HepG2 (cell line): ENCODE results near the gene DOC2A. TPM values are rescaled to one million over a fixed set of nuclear protein-coding genes. Genes with fewer than 3 reads are reported as not detected.

ENCODE experiments used
- BHLHE40 ChIP-seq: IDR thresholded peaks from 2 replicates; pipeline ENCODE4 v1.6.1; 2011; ENCODE audit warnings: low read length, improper control_type of control experiment
- CERS6 ChIP-seq: sonication (generic); formaldehyde crosslinking; IDR thresholded peaks from 2 replicates; pipeline ENCODE4 v1.5.0; 2020; ENCODE audit warnings: missing genetic modification reagents
- EP300 ChIP-seq, 3 experiments: sonication (generic) in 1 of 3; formaldehyde crosslinking in 1 of 3; IDR thresholded peaks; 2 replicates each; pipeline versions ENCODE4 v1.5.1 to v1.6.1; 2011 to 2020; ENCODE audit warnings: low read depth in 2 of 3, low read length in 2 of 3, borderline replicate concordance in 1 of 3, improper control_type of control experiment in 1 of 3, mild to moderate bottlenecking in 1 of 3, missing genetic modification reagents in 1 of 3, moderate library complexity in 1 of 3
- MATR3 ChIP-seq: sonication (generic); formaldehyde crosslinking; IDR thresholded peaks from 2 replicates; pipeline ENCODE4 v1.4.0; 2020; ENCODE audit warnings: missing genetic modification reagents
- MED13 ChIP-seq: sonication (generic); formaldehyde crosslinking; IDR thresholded peaks from 2 replicates; pipeline ENCODE4 v1.5.0; 2020; ENCODE audit warnings: missing genetic modification reagents
- MZF1 ChIP-seq: sonication (generic); formaldehyde crosslinking; IDR thresholded peaks from 2 replicates; pipeline ENCODE4 v1.8.1; 2023; ENCODE audit warnings: mild to moderate bottlenecking, missing genetic modification reagents, borderline replicate concordance
- RBM39 ChIP-seq: fragments of 200-400 bp; formaldehyde crosslinking; IDR thresholded peaks from one replicate; pipeline ENCODE4 v1.6.1; 2018; ENCODE audit warnings: antibody characterized with exemption, mild to moderate bottlenecking, low read depth, low read length; ENCODE audit not compliant: poor library complexity, severe bottlenecking
- SSRP1 ChIP-seq: IDR thresholded peaks from 2 replicates; pipeline ENCODE4 v1.6.1; 2016; ENCODE audit warnings: control low read depth
- TFAP4 ChIP-seq: sonication (generic); IDR thresholded peaks from 2 replicates; pipeline ENCODE4 v1.6.1; 2016; ENCODE audit warnings: low read depth, borderline replicate concordance
- THAP7 ChIP-seq: sonication (generic); formaldehyde crosslinking; IDR thresholded peaks from 2 replicates; pipeline ENCODE4 v1.8.1; 2023; ENCODE audit warnings: mild to moderate bottlenecking, missing genetic modification reagents
- ZBTB34 ChIP-seq: sonication (generic); formaldehyde crosslinking; IDR thresholded peaks from 2 replicates; pipeline ENCODE4 v1.8.0; 2022; ENCODE audit warnings: mild to moderate bottlenecking, missing genetic modification reagents
- polyA plus RNA-seq, 8 experiments: library from polyadenylated mRNA; depleted of rRNA in 3 of 8; stranded (reverse) in 7 of 8; unstranded in 1 of 8; fragments of >200 nt; fragmentation: Illumina TruSeq in 4 of 8; extraction: Trizol in 4 of 8; gene quantifications; 2 replicates each; pipeline versions ENCODE4 v1.2.1 to v1.2.3, GENCODE V29; 2011 to 2016; ENCODE audit warnings: low read depth in 4 of 8, missing spikeins in 1 of 8, mixed read lengths in 1 of 8; ENCODE audit not compliant: insufficient read depth in 1 of 8
- total RNA-seq, 5 experiments: library from RNA; depleted of rRNA; stranded (reverse); fragments of >200 nt; fragmentation: Illumina TruSeq; extraction: Trizol; gene quantifications; 2 replicates each; pipeline ENCODE4 v1.2.3, GENCODE V29; 2016; ENCODE audit warnings: low read depth in 1 of 5

DOC2A gene
- total and polyA plus RNA-seq, 2 of the 13 experiments (the other 11 are each of a cell fraction or from before 2014, with no cell fraction given), result 0.15 to 0.55 TPM

GRCh38 chr16:29961479-29962343 is 49.1 kb downstream of the DOC2A start, which contains the start of gene TMEM219 (continued):
- TF ChIP-seq MED13 (CRISPR knock-in tag), result no peak
- TF ChIP-seq EP300 (IDR thresholded peaks at IDR 0.05; ENCODE audit: low read depth in 2 of 2, low read length in 2 of 2), result no peak
- peak; percentile 27; the same call in 1 of the 2 replicates for TF ChIP-seq EP300 (CRISPR knock-in tag; IDR thresholded peaks at IDR 0.05; ENCODE audit: borderline replicate concordance)
- TF ChIP-seq RBM39, result peak; percentile 17
- peak; percentile 89 for TF ChIP-seq BHLHE40
- TF ChIP-seq SSRP1, result no peak
- 0 out of 2 replicates have a peak, but pooled peaks have one; percentile 61 for TF ChIP-seq CERS6
- TF ChIP-seq MATR3 (CRISPR knock-in tag), result no peak
- TF ChIP-seq TFAP4, result peak; percentile 29; the same call in 1 of the 2 replicates
- no peak for TF ChIP-seq MZF1 (CRISPR knock-in tag)
- 0 out of 2 replicates have a peak, but pooled peaks have one; percentile 19 for TF ChIP-seq THAP7
- peak; percentile 53; the same call in 1 of the 2 replicates for TF ChIP-seq ZBTB34 (CRISPR knock-in tag)
